Gastrocnemius medialis (tissue), 4 donors: Measurements from ENCODE around the gene GEMIN8. TPM values are rescaled to one million over a fixed set of nuclear protein-coding genes. Genes with fewer than 3 reads are reported as not detected.

Experiments used
- ATAC-seq, 2 donors: fragments of 150-250 bp; one replicate each; pipeline ENCODE4 v1.9.1; 2016
- DNase-seq, 2 donors: peaks; one replicate each; pipeline ENCODE4 v3.0.0-alpha.2; 2019
- H3K27ac ChIP-seq, 4 donors: fragments of 200-600 bp; sonication (generic); 1 replicate in 1 of 4; 2 replicates in 3 of 4; pipeline ENCODE4 v1.5.1; 2016 to 2018; ENCODE audit warnings: mild to moderate bottlenecking in 2 of 4, moderate library complexity in 1 of 4
- H3K27me3 ChIP-seq, 3 donors: fragments of 200-600 bp; sonication (generic) in 2 of 3; 1 replicate in 1 of 3; 2 replicates in 2 of 3; pipeline versions ENCODE4 v1.5.1 to v1.6.0; 2016 to 2019; ENCODE audit warnings: mild to moderate bottlenecking in 1 of 3, moderate library complexity in 1 of 3
- H3K36me3 ChIP-seq, 2 donors: fragments of 200-600 bp; sonication (generic) in 1 of 2; one replicate each; pipeline ENCODE4 v1.5.1; 2017 to 2018
- H3K4me1 ChIP-seq, 2 donors: fragments of 200-600 bp; sonication (generic) in 1 of 2; one replicate each; pipeline ENCODE4 v1.5.1; 2016 to 2017; ENCODE audit warnings: mild to moderate bottlenecking in 2 of 2
- H3K4me3 ChIP-seq, 4 donors: fragments of 200-600 bp; sonication (generic) in 3 of 4; 1 replicate in 1 of 4; 2 replicates in 3 of 4; pipeline ENCODE4 v1.5.1; 2016 to 2019; ENCODE audit warnings: mild to moderate bottlenecking in 2 of 4
- H3K9me3 ChIP-seq, 3 donors: fragments of 200-600 bp; sonication (generic) in 2 of 3; 1 replicate in 1 of 3; 2 replicates in 2 of 3; pipeline ENCODE4 v1.5.1; 2016 to 2019
- CTCF ChIP-seq, 5 experiments: fragments of 450-650 bp in 3 of 5; fragments of 200-600 bp in 2 of 5; sonication (generic) in 2 of 5; IDR thresholded peaks in 4 of 5; conservative IDR thresholded peaks in 1 of 5; 1 replicate in 4 of 5; 2 replicates in 1 of 5; pipeline ENCODE4 v1.5.1; 2016 to 2019; ENCODE audit warnings: antibody characterized with exemption in 5 of 5, mild to moderate bottlenecking in 3 of 5, moderate library complexity in 3 of 5
- POLR2A ChIP-seq, 2 donors: fragments of 450-650 bp; IDR thresholded peaks; one replicate each; pipeline ENCODE4 v1.6.1; 2017; ENCODE audit warnings: antibody characterized with exemption in 2 of 2, mild to moderate bottlenecking in 2 of 2, moderate library complexity in 2 of 2
- in situ Hi-C, 4 donors: fragments of 200-750 bp; cut with MboI; loops; one replicate each; pipeline versions ENCODE4 v1.15.0 to v1.8.0; 2017; ENCODE audit warnings: low sequenced_read_pairs in 4 of 4
- intact Hi-C: fragments of 100-400 bp; cut with DNase I; formaldehyde crosslinking; loops from one replicate; pipeline ENCODE4 v1.15.1; 2023; ENCODE audit warnings: low total_unique reads
- total RNA-seq, 4 donors: library from RNA; depleted of rRNA; stranded (reverse); fragments of >200 nt; gene quantifications; one replicate each; pipeline versions ENCODE4 v1.1.0 to v1.2.3, GENCODE V29; 2016

The GEMIN8 gene
- total RNA-seq, 4 donors from 2014 or later, result 6.4 to 8.8 (median 6.9) TPM

GRCh38 chrX:14065800-14066199, 36.1 kb upstream of the GEMIN8 start:
- TF ChIP-seq POLR2A (IDR thresholded peaks at IDR 0.05) (no peak), CTCF (IDR thresholded peaks at IDR 0.05 in 4 of 5, conservative IDR thresholded peaks at IDR 0.05 in 1 of 5) (no peak)
- in situ Hi-C loops, result no loop called here

GRCh38 chrX:14064626-14065432, 35.1 kb upstream of the GEMIN8 start:
- Histone ChIP-seq H3K36me3 (no peaks in the 10 kb centered on the region), H3K27ac (no peak overlapping the region), H3K4me1 (no peaks in the 10 kb centered on the region), H3K27me3 (no peaks in the 10 kb centered on the region), H3K4me3 (no peak overlapping the region), H3K9me3 (no peaks in the 10 kb centered on the region)
- ATAC-seq, result no peak
- TF ChIP-seq CTCF (IDR thresholded peaks at IDR 0.05 in 4 of 5, conservative IDR thresholded peaks at IDR 0.05 in 1 of 5) (no peak), POLR2A (IDR thresholded peaks at IDR 0.05) (no peak)
- DNase-seq, result no peak
- in situ Hi-C loops (no loop called here), intact Hi-C loops (no loop called here)

More at GRCh38 chrX:14065800-14066199, 36.1 kb upstream of the GEMIN8 start:
- intact Hi-C loops, result no loop called here
- no peaks in the 10 kb centered on the region for H3K9me3 ChIP-seq
- no peak overlapping the region for H3K27ac ChIP-seq
- ATAC-seq (no peak), DNase-seq (no peak)
- H3K36me3 ChIP-seq, result no peaks in the 10 kb centered on the region
- H3K4me3 ChIP-seq, result no peak overlapping the region
- H3K27me3 ChIP-seq, result no peaks in the 10 kb centered on the region
- no peaks in the 10 kb centered on the region for H3K4me1 ChIP-seq

- Histone ChIP-seq H3K9me3 (no peaks in the 10 kb centered on the region), H3K36me3 (no peaks in the 10 kb centered on the region), H3K27me3 (no peaks in the 10 kb centered on the region), H3K4me1 (no peaks in the 10 kb centered on the region), H3K27ac (no peak overlapping the region), H3K4me3 (no peak overlapping the region)
- DNase-seq (no peak), ATAC-seq (no peak)
- intact Hi-C loops, result no loop called here
- in situ Hi-C loops, result no loop called here
- TF ChIP-seq CTCF (IDR thresholded peaks at IDR 0.05 in 4 of 5, conservative IDR thresholded peaks at IDR 0.05 in 1 of 5) (no peak), POLR2A (IDR thresholded peaks at IDR 0.05) (no peak)
Measured at GRCh38 chrX:14062524-14062923, 32.8 kb upstream of the GEMIN8 start.

- intact Hi-C loops (no loop called here), in situ Hi-C loops (no loop called here)
- Histone ChIP-seq H3K36me3 (no peaks in the 10 kb centered on the region), H3K4me1 (no peaks in the 10 kb centered on the region), H3K4me3 (no peak overlapping the region), H3K27me3 (peaks cover 0 to 4% (median 0%) of the 10 kb centered on the region in 3 donors), H3K27ac (no peak overlapping the region), H3K9me3 (no peaks in the 10 kb centered on the region)
- DNase-seq (no peak), ATAC-seq (no peak)
- no peak for TF ChIP-seq POLR2A (IDR thresholded peaks at IDR 0.05)
- TF ChIP-seq CTCF (IDR thresholded peaks at IDR 0.05 in 4 of 5, conservative IDR thresholded peaks at IDR 0.05 in 1 of 5), result no peak
Measured at GRCh38 chrX:14056206-14056605, 26.5 kb upstream of the GEMIN8 start.
